Activated naive CD4-positive, alpha-beta T cell treated with anti-CD3 and anti-CD28 coated beads, Interleukin-2, amount 10 ng/mL, durations not matched to agents 5 hours and 36 hours (primary cell): ENCODE measurements around the gene NOVA1. TPM values are rescaled to one million over a fixed set of nuclear protein-coding genes. Genes with fewer than 3 reads are reported as not detected.

ENCODE experiments used
- total RNA-seq, 2 experiments: library from RNA; stranded (reverse); gene quantifications; one replicate each; pipeline ENCODE4 v1.2.3, GENCODE V29; 2021

NOVA1 gene
- not detected for total RNA-seq

GRCh38 chr14:26597589-26598080, at the start of gene NOVA1:
Gene NOVA1 (minus strand): TSS chr14:26598033. CDS start chr14:26597436, 597 bp downstream.

